ENCODE results near the gene CGN.

The CGN gene

GRCh38 chr1:151478923-151479322 lies 32.3 kb upstream of the CGN start:
- Histone ChIP-seq H3K27me3 (ENCODE audit: insufficient read depth, poor library complexity, severe bottlenecking) (no peaks in the 10 kb centered on the region), H3K4me3 (replicated peaks; ENCODE audit: insufficient read depth, low read length) (no peak overlapping the region), H3K27ac (replicated peaks) (no peak overlapping the region)
- TF ChIP-seq CTCF (IDR thresholded peaks at IDR 0.05; ENCODE audit: insufficient read depth, low read length) = no peak
- TF ChIP-seq POLR2AphosphoS5 (IDR thresholded peaks at IDR 0.05; ENCODE audit: low read depth) = no peak
- TF ChIP-seq REST (IDR thresholded peaks at IDR 0.05; ENCODE audit: insufficient replicate concordance, low read depth) = no peak
- no peak for TF ChIP-seq SPI1 (IDR thresholded peaks at IDR 0.05; ENCODE audit: borderline replicate concordance, low read depth)
- TF ChIP-seq GABPA (IDR thresholded peaks at IDR 0.05; ENCODE audit: low read depth) = no peak
- DNase-seq (ENCODE audit: low read depth in 1 of 2, low spot score in 1 of 2) = no peak

GRCh38 chr1:151479462-151479861 lies 31.7 kb upstream of the CGN start:
- TF ChIP-seq CTCF (IDR thresholded peaks at IDR 0.05; ENCODE audit: insufficient read depth, low read length) = no peak
- no peak for TF ChIP-seq GABPA (IDR thresholded peaks at IDR 0.05; ENCODE audit: low read depth)
- TF ChIP-seq POLR2AphosphoS5 (IDR thresholded peaks at IDR 0.05; ENCODE audit: low read depth) = no peak
- TF ChIP-seq SPI1 (IDR thresholded peaks at IDR 0.05; ENCODE audit: borderline replicate concordance, low read depth) = no peak
- TF ChIP-seq REST (IDR thresholded peaks at IDR 0.05; ENCODE audit: insufficient replicate concordance, low read depth) = no peak
- no peak overlapping the region for H3K4me3 ChIP-seq (replicated peaks; ENCODE audit: insufficient read depth, low read length)
- no peak overlapping the region for H3K27ac ChIP-seq (replicated peaks)
- no peaks in the 10 kb centered on the region for H3K27me3 ChIP-seq (ENCODE audit: insufficient read depth, poor library complexity, severe bottlenecking)
- DNase-seq (ENCODE audit: low read depth in 1 of 2, low spot score in 1 of 2) = no peak

- H3K27me3 ChIP-seq (ENCODE audit: insufficient read depth, poor library complexity, severe bottlenecking) = no peaks in the 10 kb centered on the region
- no peak overlapping the region for H3K27ac ChIP-seq (replicated peaks)
- DNase-seq (ENCODE audit: low read depth in 1 of 2, low spot score in 1 of 2) = no peak
- H3K4me3 ChIP-seq (replicated peaks; ENCODE audit: insufficient read depth, low read length) = no peak overlapping the region
- no peak for TF ChIP-seq GABPA (IDR thresholded peaks at IDR 0.05; ENCODE audit: low read depth)
- TF ChIP-seq CTCF (IDR thresholded peaks at IDR 0.05; ENCODE audit: insufficient read depth, low read length) = no peak
- TF ChIP-seq POLR2AphosphoS5 (IDR thresholded peaks at IDR 0.05; ENCODE audit: low read depth) = no peak
- TF ChIP-seq REST (IDR thresholded peaks at IDR 0.05; ENCODE audit: insufficient replicate concordance, low read depth) = no peak
- TF ChIP-seq SPI1 (IDR thresholded peaks at IDR 0.05; ENCODE audit: borderline replicate concordance, low read depth) = no peak
These were observed 29.2 kb upstream of the CGN start for GRCh38 chr1:151482017-151482416.

All from HL-60 (cell line).